ENCODE data around the gene C7orf57. TPM values are rescaled to one million over a fixed set of nuclear protein-coding genes. Genes with fewer than 3 reads are reported as not detected.

C7orf57 gene
- 0.11 TPM in 1 of 2 replicates, not detected in the other for total RNA-seq

DNA sequence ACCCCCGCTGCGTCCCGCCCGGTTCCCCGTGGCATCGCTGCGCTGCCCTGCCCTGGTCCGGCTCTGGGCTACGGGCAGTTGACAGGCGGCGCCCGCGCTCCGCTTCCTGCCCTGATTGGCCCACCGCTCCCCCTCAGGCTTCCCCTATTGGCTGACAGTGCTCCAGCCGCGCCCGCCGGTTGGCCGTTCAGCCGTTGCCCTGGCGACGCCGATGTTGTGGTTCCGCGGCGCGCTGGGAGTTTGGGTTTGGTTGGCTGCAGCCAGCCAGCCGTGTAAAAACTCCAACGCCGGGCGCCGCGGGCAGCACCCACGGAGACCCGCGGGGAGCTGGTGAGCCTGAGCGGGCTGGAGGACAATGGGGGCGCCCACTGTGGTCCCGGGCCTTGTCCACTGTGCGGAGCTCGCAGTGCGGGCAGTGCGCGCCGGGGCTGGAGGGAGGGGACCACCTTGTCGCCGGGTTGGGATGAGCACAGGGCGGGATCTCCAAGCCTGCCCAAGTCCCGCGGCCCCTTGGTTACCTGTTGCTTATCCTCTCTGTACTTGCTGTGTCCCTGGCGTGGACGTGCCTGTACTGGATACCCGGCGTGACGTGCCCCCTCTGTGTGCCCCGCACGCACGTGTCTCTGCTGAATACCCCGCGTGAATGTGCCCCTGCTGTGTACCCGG, at the start of gene C7orf57:
C7orf57 (plus strand) TSS at position 243 of the 666 bp plus-strand sequence. CDS start 766 bp downstream, outside the sequence.

GRCh38 chr7:48028938-48029337, 6.4 kb upstream of the C7orf57 start, which contains the start of gene SUN3:
TSS of gene SUN3 (minus strand) at chr7:48029107. CDS start at chr7:48028938, 169 bp downstream.

DNA sequence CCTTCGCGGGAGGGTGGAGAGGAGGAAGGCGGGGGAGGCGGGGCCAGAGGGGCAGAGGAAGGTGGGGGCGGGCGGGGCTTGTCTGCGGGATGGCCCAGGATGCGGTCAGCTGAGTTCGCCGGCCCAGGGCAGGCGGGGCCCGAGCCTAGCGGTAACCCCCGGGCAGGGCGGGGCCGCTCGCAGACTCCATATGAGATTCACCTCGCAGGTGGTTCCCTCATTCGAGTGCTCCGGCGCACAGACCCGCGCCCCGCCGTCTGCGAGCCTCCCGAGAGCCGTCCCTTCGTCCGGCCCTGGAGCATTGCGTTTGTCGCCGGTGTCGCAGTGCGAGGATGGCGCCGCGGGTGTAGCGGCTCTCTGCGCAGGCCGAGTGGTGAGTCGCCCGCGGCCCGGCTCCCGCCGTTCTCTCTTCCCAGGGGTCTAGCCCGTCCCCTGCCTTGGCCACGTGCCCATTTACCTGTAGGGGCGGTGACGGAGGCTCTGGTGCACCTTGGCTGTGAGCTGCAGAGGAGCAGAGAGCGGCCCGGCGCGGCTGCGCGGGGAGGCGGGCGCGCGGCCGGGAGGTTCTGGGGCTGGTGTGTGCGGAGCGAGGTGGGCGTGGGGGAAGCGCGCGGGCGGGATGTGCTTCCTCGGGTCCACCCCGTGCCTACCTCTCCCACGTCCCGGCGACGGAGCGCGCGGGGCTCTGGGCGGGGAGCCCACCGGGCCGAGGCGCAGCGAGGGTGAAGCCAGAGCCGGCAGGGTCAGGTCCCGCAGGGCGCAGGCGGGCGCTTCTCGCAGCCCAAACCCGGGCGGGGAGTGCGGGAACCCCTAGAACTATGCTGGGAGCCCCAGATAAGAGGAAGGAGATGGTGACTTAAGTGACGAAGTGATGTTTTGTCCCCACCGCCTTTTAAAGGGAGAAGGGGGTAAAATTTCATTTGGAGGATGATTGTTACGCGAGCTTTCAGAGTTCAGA, 54.0 kb downstream of the C7orf57 start, which contains the start of gene UPP1:
UPP1 (plus strand) TSS at position 220 of the 958 bp plus-strand sequence. CDS start 5,519 bp downstream, outside the sequence.

Other genes starting within 250 kb of the C7orf57 start
- under 0.01 TPM in 2 replicates for gene PKD1L1, start 87.1 kb upstream of the C7orf57 start, total RNA-seq
- gene HUS1, start 55.9 kb upstream of the C7orf57 start, total RNA-seq = 17.9 and 28.6 TPM in 2 replicates
- gene SUN3, start 6.4 kb upstream of the C7orf57 start, total RNA-seq = not detected in 2 replicates
- gene UPP1, start 53.7 kb downstream of the C7orf57 start, total RNA-seq = 10.9 and 22.8 TPM in 2 replicates
- gene ABCA13, start 135.9 kb downstream of the C7orf57 start, total RNA-seq = 0.62 and 1.1 TPM in 2 replicates